ENCODE data around the gene TTC36. TPM values are rescaled to one million over a fixed set of nuclear protein-coding genes. Genes with fewer than 3 reads are reported as not detected.
A peak's percentile ranks its signal among the peaks of the same experiment; 100 is the strongest.
"Not testable (repeated sequence)": the region's sequence is repeated elsewhere in the genome, so short reads cannot be mapped to it uniquely, and the experiment has no call there.

The TTC36 gene
- total and polyA plus RNA-seq, 2 of the 13 experiments (the other 11 are each of a cell fraction or from before 2014, with no cell fraction given) = 0.13 to 0.40 TPM

DNA sequence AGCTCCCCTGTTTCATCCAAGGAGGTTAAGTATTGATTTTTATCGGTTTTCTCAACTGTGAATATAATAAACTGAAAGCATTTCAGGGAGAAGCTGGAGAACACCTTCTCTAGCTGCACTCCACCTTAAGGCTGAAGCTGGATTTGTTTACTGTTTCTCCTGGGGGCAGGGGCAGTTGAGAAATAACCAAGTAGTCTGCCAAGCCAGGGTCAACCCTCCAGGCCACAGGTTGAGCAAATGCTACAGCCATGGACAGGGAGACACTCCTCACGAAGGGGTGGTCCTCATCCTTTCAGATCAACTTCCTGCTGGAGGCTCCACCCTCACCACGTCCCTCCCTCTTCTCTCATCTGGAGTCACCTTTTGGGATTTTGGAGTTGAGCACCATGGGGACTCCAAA is at the start of gene TTC36 (continued):
- TF ChIP-seq, protein P1, sequence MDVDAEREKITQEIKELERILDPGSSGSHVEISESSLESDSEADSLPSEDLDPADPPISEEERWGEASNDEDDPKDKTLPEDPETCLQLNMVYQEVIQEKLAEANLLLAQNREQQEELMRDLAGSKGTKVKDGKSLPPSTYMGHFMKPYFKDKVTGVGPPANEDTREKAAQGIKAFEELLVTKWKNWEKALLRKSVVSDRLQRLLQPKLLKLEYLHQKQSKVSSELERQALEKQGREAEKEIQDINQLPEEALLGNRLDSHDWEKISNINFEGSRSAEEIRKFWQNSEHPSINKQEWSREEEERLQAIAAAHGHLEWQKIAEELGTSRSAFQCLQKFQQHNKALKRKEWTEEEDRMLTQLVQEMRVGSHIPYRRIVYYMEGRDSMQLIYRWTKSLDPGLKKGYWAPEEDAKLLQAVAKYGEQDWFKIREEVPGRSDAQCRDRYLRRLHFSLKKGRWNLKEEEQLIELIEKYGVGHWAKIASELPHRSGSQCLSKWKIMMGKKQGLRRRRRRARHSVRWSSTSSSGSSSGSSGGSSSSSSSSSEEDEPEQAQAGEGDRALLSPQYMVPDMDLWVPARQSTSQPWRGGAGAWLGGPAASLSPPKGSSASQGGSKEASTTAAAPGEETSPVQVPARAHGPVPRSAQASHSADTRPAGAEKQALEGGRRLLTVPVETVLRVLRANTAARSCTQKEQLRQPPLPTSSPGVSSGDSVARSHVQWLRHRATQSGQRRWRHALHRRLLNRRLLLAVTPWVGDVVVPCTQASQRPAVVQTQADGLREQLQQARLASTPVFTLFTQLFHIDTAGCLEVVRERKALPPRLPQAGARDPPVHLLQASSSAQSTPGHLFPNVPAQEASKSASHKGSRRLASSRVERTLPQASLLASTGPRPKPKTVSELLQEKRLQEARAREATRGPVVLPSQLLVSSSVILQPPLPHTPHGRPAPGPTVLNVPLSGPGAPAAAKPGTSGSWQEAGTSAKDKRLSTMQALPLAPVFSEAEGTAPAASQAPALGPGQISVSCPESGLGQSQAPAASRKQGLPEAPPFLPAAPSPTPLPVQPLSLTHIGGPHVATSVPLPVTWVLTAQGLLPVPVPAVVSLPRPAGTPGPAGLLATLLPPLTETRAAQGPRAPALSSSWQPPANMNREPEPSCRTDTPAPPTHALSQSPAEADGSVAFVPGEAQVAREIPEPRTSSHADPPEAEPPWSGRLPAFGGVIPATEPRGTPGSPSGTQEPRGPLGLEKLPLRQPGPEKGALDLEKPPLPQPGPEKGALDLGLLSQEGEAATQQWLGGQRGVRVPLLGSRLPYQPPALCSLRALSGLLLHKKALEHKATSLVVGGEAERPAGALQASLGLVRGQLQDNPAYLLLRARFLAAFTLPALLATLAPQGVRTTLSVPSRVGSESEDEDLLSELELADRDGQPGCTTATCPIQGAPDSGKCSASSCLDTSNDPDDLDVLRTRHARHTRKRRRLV (CRISPR knock-in tag; IDR thresholded peaks at IDR 0.05) = no peak
- no peak for TF ChIP-seq ZFP62 (CRISPR knock-in tag; IDR thresholded peaks at IDR 0.05)
- TF ChIP-seq SP2 (CRISPR knock-in tag; IDR thresholded peaks at IDR 0.05) = no peak
- TF ChIP-seq, protein P2, sequence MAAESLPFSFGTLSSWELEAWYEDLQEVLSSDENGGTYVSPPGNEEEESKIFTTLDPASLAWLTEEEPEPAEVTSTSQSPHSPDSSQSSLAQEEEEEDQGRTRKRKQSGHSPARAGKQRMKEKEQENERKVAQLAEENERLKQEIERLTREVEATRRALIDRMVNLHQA (CRISPR knock-in tag; IDR thresholded peaks at IDR 0.05) = no peak
- TF ChIP-seq ZNF891 (CRISPR knock-in tag; IDR thresholded peaks at IDR 0.05) = no peak
- TF ChIP-seq, protein P3, sequence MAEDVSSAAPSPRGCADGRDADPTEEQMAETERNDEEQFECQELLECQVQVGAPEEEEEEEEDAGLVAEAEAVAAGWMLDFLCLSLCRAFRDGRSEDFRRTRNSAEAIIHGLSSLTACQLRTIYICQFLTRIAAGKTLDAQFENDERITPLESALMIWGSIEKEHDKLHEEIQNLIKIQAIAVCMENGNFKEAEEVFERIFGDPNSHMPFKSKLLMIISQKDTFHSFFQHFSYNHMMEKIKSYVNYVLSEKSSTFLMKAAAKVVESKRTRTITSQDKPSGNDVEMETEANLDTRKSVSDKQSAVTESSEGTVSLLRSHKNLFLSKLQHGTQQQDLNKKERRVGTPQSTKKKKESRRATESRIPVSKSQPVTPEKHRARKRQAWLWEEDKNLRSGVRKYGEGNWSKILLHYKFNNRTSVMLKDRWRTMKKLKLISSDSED (CRISPR knock-in tag; IDR thresholded peaks at IDR 0.05) = no peak
- 0 out of 2 replicates have a peak, but pooled peaks have one; percentile 27 for TF ChIP-seq SSRP1 (CRISPR knock-in tag; IDR thresholded peaks at IDR 0.05)
- TF ChIP-seq, protein P4, sequence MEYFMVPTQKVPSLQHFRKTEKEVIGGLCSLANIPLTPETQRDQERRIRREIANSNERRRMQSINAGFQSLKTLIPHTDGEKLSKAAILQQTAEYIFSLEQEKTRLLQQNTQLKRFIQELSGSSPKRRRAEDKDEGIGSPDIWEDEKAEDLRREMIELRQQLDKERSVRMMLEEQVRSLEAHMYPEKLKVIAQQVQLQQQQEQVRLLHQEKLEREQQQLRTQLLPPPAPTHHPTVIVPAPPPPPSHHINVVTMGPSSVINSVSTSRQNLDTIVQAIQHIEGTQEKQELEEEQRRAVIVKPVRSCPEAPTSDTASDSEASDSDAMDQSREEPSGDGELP (IDR thresholded peaks at IDR 0.05; ENCODE audit: borderline replicate concordance, low read depth) = no peak
- TF ChIP-seq ZNF451 (CRISPR knock-in tag; IDR thresholded peaks at IDR 0.05) = no peak
- no peak for TF ChIP-seq NR2C2 (CRISPR knock-in tag; IDR thresholded peaks at IDR 0.05; ENCODE audit: borderline replicate concordance)

DNA sequence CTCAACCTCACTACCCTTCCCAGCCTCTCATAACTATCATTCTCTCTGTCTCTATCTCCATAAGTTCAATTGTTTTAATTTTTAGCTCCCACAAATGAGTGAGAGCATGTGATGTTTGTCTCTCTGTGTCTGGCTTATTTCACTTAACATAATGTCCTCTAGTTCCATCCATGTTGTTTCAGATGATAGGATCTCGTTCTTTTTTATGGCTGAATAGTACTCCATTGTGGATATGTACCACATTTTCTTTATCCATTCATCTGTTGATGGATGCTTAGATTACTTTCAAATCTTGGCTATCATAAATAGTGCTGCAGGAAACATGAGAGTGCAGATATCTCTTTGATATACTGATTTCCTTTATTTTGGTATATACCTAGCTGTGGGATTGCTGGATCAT is 46.0 kb upstream of the TTC36 start:
- H3K4me1 ChIP-seq (ENCODE audit: insufficient read depth, low read length); ATAC-seq; H3K9ac ChIP-seq (ENCODE audit: insufficient read depth, low read depth, low read length); H3K79me2 ChIP-seq (ENCODE audit: insufficient read depth, low read length); DNase-seq (ENCODE audit: low spot score); H3K27ac ChIP-seq (ENCODE audit: extremely low read length, insufficient read depth, low read length); FAIRE-seq; H3K4me2 ChIP-seq (ENCODE audit: low read depth, low read length); H3K9me3 ChIP-seq (ENCODE audit: low read length); H4K20me1 ChIP-seq (ENCODE audit: insufficient read depth, low read length); H3K4me3 ChIP-seq (replicated peaks in 1 of 3; ENCODE audit: insufficient read depth in 1 of 3, low read depth in 2 of 3, low read length in 3 of 3); H2AFZ ChIP-seq (ENCODE audit: low read length); CTCF ChIA-PET (ENCODE audit: low intra/inter-chr PET ratio, low total read pairs); H3K27me3 ChIP-seq (ENCODE audit: control insufficient read depth in 1 of 2, insufficient read depth in 2 of 2, low read length in 2 of 2); POLR2A ChIA-PET; BruUV-seq (replicated peaks): not testable (repeated sequence)
- 100% methylated on average over 1 of the region's 1 CpG for WGBS (ENCODE audit: low lambda C conversion rate)
- H3K36me3 ChIP-seq (replicated peaks in 1 of 2; ENCODE audit: control insufficient read depth in 1 of 2, insufficient read depth in 2 of 2, low read length in 2 of 2) = peaks cover 24 to 77% of the 10 kb centered on the region in 2 experiments
- in situ Hi-C loops (cut with HindIII; ENCODE audit: extremely low pct_ligation_motif_present, low pct_unique_long_range_greater_than_20kb) (loop anchor here (25.0 kb wide), 1 partner anchor 344 kb away; no protein-coding TSS in a partner anchor), intact Hi-C loops (cut with micrococcal nuclease; ENCODE audit: unreplicated experiment) (loop anchor here (10.0 kb wide), 1 partner anchor 84 kb away; the partner anchor contains the start of gene IFT46)

All from HepG2 (cell line).